CD4-positive, alpha-beta T cell treated with Interleukin-4 for 1 hour (primary cell): ENCODE results near the gene PSMB4.
"Not testable (repeated sequence)": the region's sequence is repeated elsewhere in the genome, so short reads cannot be mapped to it uniquely, and the experiment has no call there.

Experiments
- DNase-seq, 2 donors: peaks; one replicate each; pipeline ENCODE4 v3.0.0-alpha.2; 2020 to 2022

Gene PSMB4

GRCh38 chr1:151390221-151391078 lies 8.9 kb upstream of the PSMB4 start:
- not testable (repeated sequence) for DNase-seq

GRCh38 chr1:151391079-151391563 lies 8.3 kb upstream of the PSMB4 start:
- DNase-seq, result no peak

GRCh38 chr1:151393583-151393982 lies 5.8 kb upstream of the PSMB4 start:
- DNase-seq, result no peak

- DNase-seq, result not testable (repeated sequence)
These were observed 3.1 kb upstream of the PSMB4 start for GRCh38 chr1:151396265-151396664.

- no peak for DNase-seq
These were observed 1.9 kb downstream of the PSMB4 start for GRCh38 chr1:151401125-151401788.

GRCh38 chr1:151401860-151402259 lies 2.5 kb downstream of the PSMB4 start:
- DNase-seq, result no peak

GRCh38 chr1:151402764-151403163 lies 3.4 kb downstream of the PSMB4 start:
- no peak for DNase-seq

GRCh38 chr1:151403612-151404011 lies 4.2 kb downstream of the PSMB4 start:
- DNase-seq, result no peak

- no peak for DNase-seq
These were observed 6.0 kb downstream of the PSMB4 start for GRCh38 chr1:151405187-151405951.

- no peak for DNase-seq
These were observed 6.8 kb downstream of the PSMB4 start for GRCh38 chr1:151406176-151406575.

GRCh38 chr1:151407304-151407703 lies 7.9 kb downstream of the PSMB4 start:
- DNase-seq, result no peak

GRCh38 chr1:151408891-151409290 lies 9.5 kb downstream of the PSMB4 start:
- DNase-seq, result no peak

GRCh38 chr1:151411884-151412283 lies 12.5 kb downstream of the PSMB4 start:
- no peak for DNase-seq

GRCh38 chr1:151416231-151416630 lies 16.9 kb downstream of the PSMB4 start:
- DNase-seq, result no peak

- DNase-seq, result no peak
These were observed 18.7 kb downstream of the PSMB4 start for GRCh38 chr1:151418081-151418480.

GRCh38 chr1:151419819-151420218 lies 20.4 kb downstream of the PSMB4 start:
- DNase-seq, result no peak

- DNase-seq, result no peak
These were observed 25.7 kb downstream of the PSMB4 start for GRCh38 chr1:151425103-151425502.

- DNase-seq, result no peak
These were observed 28.7 kb downstream of the PSMB4 start for GRCh38 chr1:151428068-151428467.

- not testable (repeated sequence) for DNase-seq
These were observed 34.5 kb downstream of the PSMB4 start for GRCh38 chr1:151433827-151434226.

- no peak for DNase-seq
These were observed 35.8 kb downstream of the PSMB4 start for GRCh38 chr1:151435174-151435573.

- no peak for DNase-seq
These were observed 37.6 kb downstream of the PSMB4 start for GRCh38 chr1:151436985-151437384.

- DNase-seq, result not testable (repeated sequence)
These were observed 38.0 kb downstream of the PSMB4 start for GRCh38 chr1:151437396-151437795.
